Endothelial cell of umbilical vein (primary cell): Measurements from ENCODE around the gene ZFAND2B. TPM values are rescaled to one million over a fixed set of nuclear protein-coding genes. Genes with fewer than 3 reads are reported as not detected.

ENCODE experiments used
- BruUV-seq: library from RNA; stranded (reverse); fragments of 400-500 nt; replicated peaks from 2 replicates; lab custom pipeline; 2021; lab: Mats Ljungman, UMichigan
- CTCF ChIA-PET: fragments of 300-600, 350-600 bp; sonication (Branson Sonifier 250); formaldehyde crosslinking; loops from one replicate; lab custom pipeline; 2021; ENCODE audit warnings: antibody characterized with exemption, inconsistent platforms; lab: Charles Lee
- POLR2A ChIA-PET: fragments of 300-600, 350-600 bp; sonication (Branson Sonifier 250); formaldehyde crosslinking; loops from one replicate; lab custom pipeline; 2021; ENCODE audit warnings: antibody characterized with exemption, inconsistent platforms; lab: Charles Lee
- DNase-seq: peaks from one replicate; pipeline ENCODE4 v3.0.0-alpha.2; 2011; ENCODE audit warnings: low read depth, low spot score
- FAIRE-seq: peaks from 2 replicates; lab custom pipeline; 2011; peaks lifted over from hg19 to GRCh38; lab: Jason Lieb, UNC
- H2AFZ ChIP-seq: 2 replicates; pipeline ENCODE4 v1.6.0; 2012; ENCODE audit warnings: low read depth, low read length, control low read depth, inconsistent platforms
- H3K27ac ChIP-seq: 2 replicates; pipeline ENCODE4 v1.5.1; 2011; ENCODE audit warnings: low read depth, mild to moderate bottlenecking, control low read depth, low read length, moderate library complexity; ENCODE audit not compliant: insufficient read depth
- H3K27me3 ChIP-seq, 2 experiments: 2 replicates each; pipeline versions ENCODE4 v1.6.0 to v1.6.1; 2011; ENCODE audit warnings: low read length in 2 of 2, mixed read lengths in 1 of 2; ENCODE audit not compliant: control insufficient read depth in 2 of 2, insufficient read depth in 2 of 2
- H3K36me3 ChIP-seq, 2 experiments: 2 replicates in 1 of 2; 3 replicates in 1 of 2; pipeline ENCODE4 v1.5.1; 2011; ENCODE audit warnings: low read length in 2 of 2, mild to moderate bottlenecking in 1 of 2, moderate library complexity in 1 of 2; ENCODE audit not compliant: control insufficient read depth in 2 of 2, insufficient read depth in 2 of 2; ENCODE audit errors: extremely low read depth in 1 of 2
- H3K4me1 ChIP-seq: 3 replicates; pipeline ENCODE4 v1.5.1; 2011; ENCODE audit warnings: mild to moderate bottlenecking, low read length; ENCODE audit not compliant: control insufficient read depth, insufficient read depth; ENCODE audit errors: extremely low read depth
- H3K4me2 ChIP-seq: 2 replicates; pipeline ENCODE4 v1.6.1; 2011; ENCODE audit warnings: low read length, control low read depth, mixed read lengths; ENCODE audit not compliant: insufficient read depth
- H3K4me3 ChIP-seq, 3 experiments: fragments of 200-600 bp in 1 of 3; sonication (generic), shearing (Covaris generic) in 1 of 3; replicated peaks in 1 of 3; 2 replicates each; pipeline ENCODE4 v1.5.1; 2011 to 2016; ENCODE audit warnings: control low read depth in 3 of 3, low read length in 3 of 3, mild to moderate bottlenecking in 2 of 3, inconsistent platforms in 1 of 3, low read depth in 1 of 3, moderate library complexity in 1 of 3; ENCODE audit not compliant: insufficient read depth in 1 of 3
- H3K79me2 ChIP-seq: 2 replicates; pipeline ENCODE4 v1.6.0; 2012; ENCODE audit warnings: low read length, inconsistent platforms; ENCODE audit not compliant: control insufficient read depth, insufficient read depth
- H3K9ac ChIP-seq: replicated peaks from 2 replicates; pipeline ENCODE3; 2011; ENCODE audit warnings: low read length, control low read depth; ENCODE audit not compliant: insufficient read depth; ENCODE audit errors: extremely low read depth
- H3K9me1 ChIP-seq: replicated peaks from 3 replicates; pipeline ENCODE4 v1.6.0; 2011; ENCODE audit warnings: mild to moderate bottlenecking, low read length; ENCODE audit not compliant: control insufficient read depth, insufficient read depth; ENCODE audit errors: extremely low read depth
- H3K9me3 ChIP-seq: replicated peaks from 2 replicates; pipeline ENCODE4 v1.5.1; 2012; ENCODE audit warnings: low read length, inconsistent platforms; ENCODE audit not compliant: control insufficient read depth, insufficient read depth
- H4K20me1 ChIP-seq: replicated peaks from 2 replicates; pipeline ENCODE3; 2011; ENCODE audit warnings: mild to moderate bottlenecking, low read length; ENCODE audit not compliant: control insufficient read depth, insufficient read depth; ENCODE audit errors: extremely low read depth
- EZH2 ChIP-seq: IDR thresholded peaks from 2 replicates; pipeline ENCODE4 v1.6.1; 2012; ENCODE audit warnings: borderline replicate concordance, low read depth, mild to moderate bottlenecking, moderate library complexity, low read length, inconsistent platforms; ENCODE audit not compliant: severe bottlenecking
- FOS ChIP-seq: IDR thresholded peaks from 2 replicates; pipeline ENCODE4 v1.6.1; 2011; ENCODE audit warnings: mild to moderate bottlenecking, low read length, moderate library complexity, borderline replicate concordance; ENCODE audit not compliant: insufficient read depth
- JUN ChIP-seq: IDR thresholded peaks from 2 replicates; pipeline ENCODE4 v1.6.1; 2011; ENCODE audit warnings: borderline replicate concordance, low read depth; ENCODE audit not compliant: insufficient read length, insufficient read depth
- MYC ChIP-seq: IDR thresholded peaks from one replicate; pipeline ENCODE4 v1.6.1; 2011; ENCODE audit warnings: mild to moderate bottlenecking, low read depth, low read length
- POLR2A ChIP-seq: IDR thresholded peaks from 2 replicates; pipeline ENCODE4 v1.6.1; 2012; ENCODE audit warnings: low read depth, mild to moderate bottlenecking, control low read depth, low read length
- POLR2AphosphoS5 ChIP-seq: IDR thresholded peaks from 2 replicates; pipeline ENCODE4 v1.6.1; 2012; ENCODE audit warnings: low read depth, mild to moderate bottlenecking, control low read depth, low read length, moderate library complexity; ENCODE audit not compliant: insufficient read depth
- dilution Hi-C: fragments of 300-500 bp; cut with MboI; formaldehyde crosslinking; loops from one replicate; pipeline ENCODE4 v1.15.0; 2019; ENCODE audit warnings: low sequenced_read_pairs; ENCODE audit not compliant: extremely low pct_ligation_motif_present
- intact Hi-C: fragments of 100-400 bp; cut with micrococcal nuclease; formaldehyde crosslinking; loops from one replicate; pipeline ENCODE4 v1.10.0; 2022
- polyA plus RNA-seq, 4 experiments: library from polyadenylated mRNA; depleted of rRNA in 3 of 4; stranded (reverse) in 3 of 4; unstranded in 1 of 4; fragments of >200 nt; gene quantifications; 2 replicates each; pipeline versions ENCODE4 v1.2.1 to v1.2.3, GENCODE V29; 2011 to 2012; ENCODE audit warnings: missing spikeins in 1 of 4
- total RNA-seq: library from RNA; stranded (reverse); gene quantifications from 2 replicates; pipeline ENCODE4 v1.2.3, GENCODE V29; 2021
- TF ChIP-seq, protein P1 (sequence below): IDR thresholded peaks from 2 replicates; pipeline ENCODE4 v1.6.1; 2011; ENCODE audit not compliant: insufficient read depth, insufficient read length
- TF ChIP-seq, protein P2 (sequence below), 2 donors: IDR thresholded peaks; 1 replicate in 1 of 2; 2 replicates in 1 of 2; pipeline ENCODE4 v1.5.1; 2011; ENCODE audit warnings: low read length in 2 of 2, mild to moderate bottlenecking in 2 of 2, moderate library complexity in 2 of 2, control low read depth in 1 of 2, inconsistent platforms in 1 of 2, low read depth in 1 of 2; ENCODE audit not compliant: insufficient read depth in 1 of 2; ENCODE audit errors: extremely low read depth in 1 of 2

ZFAND2B gene
- total and polyA plus RNA-seq, 2 donors (not counting 3 experiments of a cell fraction or from before 2014, with no cell fraction given) = 23.3 to 52.0 TPM

DNA sequence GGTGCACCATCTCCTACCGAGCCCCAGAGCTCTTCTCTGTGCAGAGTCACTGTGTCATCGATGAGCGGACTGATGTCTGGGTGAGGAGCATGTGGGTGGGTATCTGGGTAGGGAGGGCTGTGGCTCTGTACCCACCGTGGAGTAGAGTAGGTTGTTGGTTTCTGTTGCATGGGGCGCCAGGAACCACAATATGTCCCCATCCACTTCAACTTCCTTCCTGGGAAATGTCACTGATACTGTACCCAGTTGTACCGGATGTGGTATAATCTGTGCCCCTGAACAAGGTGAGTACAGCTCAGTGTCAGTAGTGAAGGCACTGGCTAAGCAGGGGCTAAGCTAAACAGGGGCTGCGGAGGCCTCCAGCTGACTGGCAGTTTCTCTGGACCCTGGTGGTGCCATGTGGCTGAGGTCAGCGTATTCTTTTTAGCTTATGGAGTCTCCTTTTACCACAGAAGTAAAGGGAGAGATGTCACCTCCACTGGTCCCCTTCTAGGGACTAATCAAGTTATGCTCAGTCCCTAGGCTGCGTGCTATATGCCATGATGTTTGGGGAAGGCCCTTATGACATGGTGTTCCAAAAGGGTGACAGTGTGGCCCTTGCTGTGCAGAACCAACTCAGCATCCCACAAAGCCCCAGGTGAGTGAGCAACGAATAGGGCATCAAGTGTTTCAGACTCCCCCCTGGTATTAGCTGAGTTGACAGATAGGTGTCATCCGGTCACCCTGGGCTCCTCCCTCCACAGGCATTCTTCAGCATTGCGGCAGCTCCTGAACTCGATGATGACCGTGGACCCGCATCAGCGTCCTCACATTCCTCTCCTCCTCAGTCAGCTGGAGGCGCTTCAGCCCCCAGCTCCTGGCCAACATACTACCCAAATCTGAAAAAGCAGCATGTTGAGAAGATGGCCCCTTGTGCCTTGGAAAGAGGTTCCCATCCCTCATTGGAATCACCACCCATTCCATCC, 41.4 kb downstream of the ZFAND2B start:
- ChIA-PET CTCF (interaction anchor here (2.2 to 3.3 kb wide), 3 partner anchors 30 to 77 kb away, joined by 8 to 25 read pairs (median 17); partner anchors contain the start of gene DNAJB2), POLR2A (interaction anchor here (1.0 kb wide), 2 partner anchors 30 to 71 kb away, joined by 3 to 7 read pairs; partner anchors contain the start of gene CNPPD1)
- H4K20me1 ChIP-seq = no peaks in the 10 kb centered on the region
- no peak overlapping the region for H3K4me3 ChIP-seq
- H3K4me2 ChIP-seq = no peak overlapping the region
- no peaks in the 10 kb centered on the region for H3K9me3 ChIP-seq
- TF ChIP-seq, protein P1, sequence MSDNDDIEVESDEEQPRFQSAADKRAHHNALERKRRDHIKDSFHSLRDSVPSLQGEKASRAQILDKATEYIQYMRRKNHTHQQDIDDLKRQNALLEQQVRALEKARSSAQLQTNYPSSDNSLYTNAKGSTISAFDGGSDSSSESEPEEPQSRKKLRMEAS = no peak
- TF ChIP-seq JUN = no peak
- TF ChIP-seq EZH2 = no peak
- intact Hi-C loops = no loop called here
- DNase-seq = no peak
- no peak for FAIRE-seq
- BruUV-seq = no TSS peak
- H2AFZ ChIP-seq = no peak overlapping the region
- H3K4me1 ChIP-seq = peaks cover 38% of the 10 kb centered on the region
- dilution Hi-C loops = no loop called here
- H3K36me3 ChIP-seq = peaks cover 2% of the 10 kb centered on the region in 2 experiments
- H3K27me3 ChIP-seq = no peaks in the 10 kb centered on the region
- peaks cover 15% of the 10 kb centered on the region for H3K79me2 ChIP-seq
- no peak overlapping the region for H3K9ac ChIP-seq
- H3K9me1 ChIP-seq = no peaks in the 10 kb centered on the region
- H3K27ac ChIP-seq = no peak overlapping the region

DNA sequence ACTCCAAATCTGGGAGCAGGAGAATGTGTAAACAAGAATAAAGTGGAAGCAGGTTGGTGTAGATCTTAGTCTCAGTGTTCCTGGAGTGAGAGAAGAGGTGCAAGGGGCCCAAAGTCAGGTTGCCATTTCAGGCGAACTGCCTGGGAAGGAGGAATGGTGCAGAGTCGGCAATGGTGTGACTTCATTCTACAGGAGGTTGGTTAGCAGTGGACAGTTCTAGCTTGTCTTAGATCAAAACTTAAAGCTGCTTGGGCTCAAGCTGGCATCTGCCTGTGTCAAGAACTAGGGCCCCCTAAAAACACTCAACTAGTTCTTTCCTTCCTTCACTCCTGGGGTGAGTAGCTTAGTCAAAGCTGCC, 42.2 kb downstream of the ZFAND2B start:
- BruUV-seq = no TSS peak
- dilution Hi-C loops = no loop called here

More for the DNA sequence above, 42.2 kb downstream of the ZFAND2B start:
- Histone ChIP-seq H3K9ac (peak overlapping the region; percentile 42), H3K4me3 (no peak overlapping the region), H3K27ac (peak overlapping the region; percentile 75), H3K36me3 (peaks cover 2% of the 10 kb centered on the region in 2 experiments), H3K9me3 (no peaks in the 10 kb centered on the region), H3K79me2 (peaks cover 15% of the 10 kb centered on the region), H3K4me2 (peak overlapping the region; percentile 27), H3K4me1 (peaks cover 46% of the 10 kb centered on the region), H3K27me3 (no peaks in the 10 kb centered on the region), H3K9me1 (no peaks in the 10 kb centered on the region), H2AFZ (no peak overlapping the region), H4K20me1 (no peaks in the 10 kb centered on the region)
- TF ChIP-seq FOS = no peak
- no peak for TF ChIP-seq POLR2AphosphoS5
- TF ChIP-seq EZH2 = no peak
- no peak for TF ChIP-seq POLR2A
- TF ChIP-seq, protein P1 = no peak
- no peak for TF ChIP-seq MYC
- TF ChIP-seq, protein P2, sequence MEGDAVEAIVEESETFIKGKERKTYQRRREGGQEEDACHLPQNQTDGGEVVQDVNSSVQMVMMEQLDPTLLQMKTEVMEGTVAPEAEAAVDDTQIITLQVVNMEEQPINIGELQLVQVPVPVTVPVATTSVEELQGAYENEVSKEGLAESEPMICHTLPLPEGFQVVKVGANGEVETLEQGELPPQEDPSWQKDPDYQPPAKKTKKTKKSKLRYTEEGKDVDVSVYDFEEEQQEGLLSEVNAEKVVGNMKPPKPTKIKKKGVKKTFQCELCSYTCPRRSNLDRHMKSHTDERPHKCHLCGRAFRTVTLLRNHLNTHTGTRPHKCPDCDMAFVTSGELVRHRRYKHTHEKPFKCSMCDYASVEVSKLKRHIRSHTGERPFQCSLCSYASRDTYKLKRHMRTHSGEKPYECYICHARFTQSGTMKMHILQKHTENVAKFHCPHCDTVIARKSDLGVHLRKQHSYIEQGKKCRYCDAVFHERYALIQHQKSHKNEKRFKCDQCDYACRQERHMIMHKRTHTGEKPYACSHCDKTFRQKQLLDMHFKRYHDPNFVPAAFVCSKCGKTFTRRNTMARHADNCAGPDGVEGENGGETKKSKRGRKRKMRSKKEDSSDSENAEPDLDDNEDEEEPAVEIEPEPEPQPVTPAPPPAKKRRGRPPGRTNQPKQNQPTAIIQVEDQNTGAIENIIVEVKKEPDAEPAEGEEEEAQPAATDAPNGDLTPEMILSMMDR (IDR thresholded peaks at IDR 0.05; ENCODE audit: extremely low read depth in 1 of 2, insufficient read depth in 1 of 2, low read depth in 1 of 2, low read length in 2 of 2) = no peak
- no peak for TF ChIP-seq JUN
- intact Hi-C loops = loop anchor here (1.0 kb wide), 2 partner anchors 20 to 30 kb away; partner anchors contain the start of genes ANKZF1, ATG9A and DNAJB2
- ChIA-PET CTCF (interaction anchor here (0.6 to 3.3 kb wide), 7 partner anchors 12 to 589 kb away, joined by 3 to 25 read pairs (median 4); partner anchors contain the start of genes BCS1L, CNPPD1, DNAJB2 and ZNF142), POLR2A (interaction anchor here (1.0 to 1.5 kb wide), 5 partner anchors 19 to 72 kb away, joined by 3 to 7 read pairs (median 3); partner anchors contain the start of genes ANKZF1, ATG9A and CNPPD1)
- FAIRE-seq (no peak), DNase-seq (no peak)
